Tibial nerve (tissue), 4 donors: ENCODE measurements around the gene TMEM178B.

Experiments used
- EP300 ChIP-seq, 2 donors: sonication (generic); formaldehyde crosslinking; IDR thresholded peaks; one replicate each; pipeline ENCODE4 v1.6.1; 2017; ENCODE audit warnings: antibody characterized with exemption in 2 of 2, mild to moderate bottlenecking in 1 of 2
- TF ChIP-seq, protein P1 (sequence below), 5 experiments: fragments of 200-600 bp in 3 of 5; fragments of 450-650 bp in 2 of 5; sonication (generic) in 3 of 5; IDR thresholded peaks; one replicate each; pipeline ENCODE4 v1.5.1; 2016 to 2019; ENCODE audit warnings: antibody characterized with exemption in 5 of 5, mild to moderate bottlenecking in 3 of 5, moderate library complexity in 2 of 5

DNA sequence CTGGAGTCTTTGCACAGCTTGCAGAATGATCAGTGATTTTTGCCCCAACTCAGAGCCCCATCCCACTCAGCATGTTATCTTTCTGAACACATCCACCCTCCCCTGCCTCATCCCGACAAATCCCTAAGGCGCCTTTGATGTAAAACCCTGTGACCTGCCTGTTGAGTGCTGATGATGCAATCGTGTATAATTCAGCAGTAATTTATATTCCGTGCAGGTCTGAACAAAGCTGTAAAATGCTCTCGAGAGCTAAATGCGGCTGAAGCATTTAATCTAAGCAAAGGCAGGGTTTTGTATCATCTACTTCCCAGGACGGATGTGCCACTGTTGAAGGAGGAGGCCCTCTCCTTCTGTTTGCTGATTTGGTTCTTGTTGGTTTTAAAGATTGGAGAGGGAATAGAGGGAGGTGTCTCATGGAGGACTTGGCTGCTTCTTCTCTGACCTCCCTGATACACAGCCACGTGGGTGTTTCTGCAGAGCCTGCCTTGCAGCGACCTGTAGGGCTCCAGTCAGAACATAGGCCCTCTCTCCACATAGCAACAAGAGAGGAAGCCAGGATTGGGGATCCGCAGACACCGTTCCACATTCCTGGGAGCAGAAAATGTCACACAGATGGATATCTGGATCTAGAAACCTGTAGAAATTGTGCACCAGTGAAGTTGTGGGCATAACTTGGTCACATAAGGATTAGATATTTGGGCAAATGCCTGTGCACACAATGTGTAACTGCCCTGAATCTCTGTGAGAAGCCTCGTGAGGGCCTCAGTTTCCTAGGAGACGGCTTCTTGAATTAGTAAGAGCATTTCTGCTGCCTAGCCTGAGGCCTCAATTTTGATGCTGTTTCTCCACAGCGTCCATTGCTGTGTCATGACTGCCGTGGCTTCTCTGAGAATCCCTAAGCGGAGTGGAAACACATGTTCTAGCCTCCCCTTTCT lies 387.2 kb downstream of the TMEM178B start:
- TF ChIP-seq, protein P1, sequence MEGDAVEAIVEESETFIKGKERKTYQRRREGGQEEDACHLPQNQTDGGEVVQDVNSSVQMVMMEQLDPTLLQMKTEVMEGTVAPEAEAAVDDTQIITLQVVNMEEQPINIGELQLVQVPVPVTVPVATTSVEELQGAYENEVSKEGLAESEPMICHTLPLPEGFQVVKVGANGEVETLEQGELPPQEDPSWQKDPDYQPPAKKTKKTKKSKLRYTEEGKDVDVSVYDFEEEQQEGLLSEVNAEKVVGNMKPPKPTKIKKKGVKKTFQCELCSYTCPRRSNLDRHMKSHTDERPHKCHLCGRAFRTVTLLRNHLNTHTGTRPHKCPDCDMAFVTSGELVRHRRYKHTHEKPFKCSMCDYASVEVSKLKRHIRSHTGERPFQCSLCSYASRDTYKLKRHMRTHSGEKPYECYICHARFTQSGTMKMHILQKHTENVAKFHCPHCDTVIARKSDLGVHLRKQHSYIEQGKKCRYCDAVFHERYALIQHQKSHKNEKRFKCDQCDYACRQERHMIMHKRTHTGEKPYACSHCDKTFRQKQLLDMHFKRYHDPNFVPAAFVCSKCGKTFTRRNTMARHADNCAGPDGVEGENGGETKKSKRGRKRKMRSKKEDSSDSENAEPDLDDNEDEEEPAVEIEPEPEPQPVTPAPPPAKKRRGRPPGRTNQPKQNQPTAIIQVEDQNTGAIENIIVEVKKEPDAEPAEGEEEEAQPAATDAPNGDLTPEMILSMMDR (IDR thresholded peaks at IDR 0.05): no peak
- no peak for TF ChIP-seq EP300 (IDR thresholded peaks at IDR 0.05)
